ENCODE data around the gene TMEM179.

DNA sequence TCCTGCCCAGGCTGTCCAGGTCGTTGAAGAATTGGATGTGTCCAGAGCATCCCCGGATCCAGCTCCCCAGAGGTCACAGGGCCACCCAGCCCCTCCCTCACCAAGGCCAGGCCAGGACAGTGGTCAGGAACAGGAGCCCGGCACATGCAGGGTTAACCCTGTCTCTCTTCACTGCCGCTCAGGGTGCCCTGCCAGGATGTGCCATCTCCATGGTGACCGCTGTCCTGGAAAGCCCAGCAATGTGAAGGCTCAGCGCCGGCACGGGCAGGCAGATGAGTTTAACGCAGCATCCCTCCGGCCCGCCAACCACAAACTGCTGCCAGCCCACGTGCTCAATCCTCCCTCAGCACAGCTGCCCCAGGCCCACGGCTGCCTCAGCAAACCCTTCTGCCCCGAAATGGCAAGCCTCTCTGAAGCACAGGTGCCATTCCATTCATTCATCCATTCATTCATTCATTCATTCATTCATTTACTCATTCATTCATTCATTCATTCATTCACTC lies 4.4 kb downstream of the TMEM179 start:
- TF ChIP-seq, protein P1, sequence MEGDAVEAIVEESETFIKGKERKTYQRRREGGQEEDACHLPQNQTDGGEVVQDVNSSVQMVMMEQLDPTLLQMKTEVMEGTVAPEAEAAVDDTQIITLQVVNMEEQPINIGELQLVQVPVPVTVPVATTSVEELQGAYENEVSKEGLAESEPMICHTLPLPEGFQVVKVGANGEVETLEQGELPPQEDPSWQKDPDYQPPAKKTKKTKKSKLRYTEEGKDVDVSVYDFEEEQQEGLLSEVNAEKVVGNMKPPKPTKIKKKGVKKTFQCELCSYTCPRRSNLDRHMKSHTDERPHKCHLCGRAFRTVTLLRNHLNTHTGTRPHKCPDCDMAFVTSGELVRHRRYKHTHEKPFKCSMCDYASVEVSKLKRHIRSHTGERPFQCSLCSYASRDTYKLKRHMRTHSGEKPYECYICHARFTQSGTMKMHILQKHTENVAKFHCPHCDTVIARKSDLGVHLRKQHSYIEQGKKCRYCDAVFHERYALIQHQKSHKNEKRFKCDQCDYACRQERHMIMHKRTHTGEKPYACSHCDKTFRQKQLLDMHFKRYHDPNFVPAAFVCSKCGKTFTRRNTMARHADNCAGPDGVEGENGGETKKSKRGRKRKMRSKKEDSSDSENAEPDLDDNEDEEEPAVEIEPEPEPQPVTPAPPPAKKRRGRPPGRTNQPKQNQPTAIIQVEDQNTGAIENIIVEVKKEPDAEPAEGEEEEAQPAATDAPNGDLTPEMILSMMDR (IDR thresholded peaks at IDR 0.05): no peak
- TF ChIP-seq POLR2A (IDR thresholded peaks at IDR 0.05) (no peak), EP300 (IDR thresholded peaks at IDR 0.05) (no peak), POLR2AphosphoS5 (IDR thresholded peaks at IDR 0.05) (no peak)
